Fibroblast of lung (primary cell): ENCODE measurements around the gene THOP1. TPM values are rescaled to one million over a fixed set of nuclear protein-coding genes. Genes with fewer than 3 reads are reported as not detected.

ENCODE experiments used
- DNase-seq, 2 donors: peaks; one replicate each; pipeline versions ENCODE4 v3.0.0 to v3.0.0-alpha.2; 2010; ENCODE audit warnings: low read depth in 2 of 2
- H2AFZ ChIP-seq: 2 replicates; pipeline ENCODE4 v1.5.1; 2012; ENCODE audit warnings: low read length, control low read depth, inconsistent platforms
- H3K27ac ChIP-seq: 2 replicates; pipeline ENCODE4 v1.5.1; 2011; ENCODE audit warnings: low read length, control low read depth; ENCODE audit not compliant: insufficient read depth
- H3K27me3 ChIP-seq: 2 replicates; pipeline ENCODE4 v1.5.1; 2011; ENCODE audit warnings: mild to moderate bottlenecking, low read length; ENCODE audit not compliant: control insufficient read depth, insufficient read depth
- H3K36me3 ChIP-seq: 2 replicates; pipeline ENCODE4 v1.5.1; 2011; ENCODE audit warnings: low read length; ENCODE audit not compliant: control insufficient read depth, insufficient read depth
- H3K4me1 ChIP-seq: 2 replicates; pipeline ENCODE4 v1.5.1; 2011; ENCODE audit warnings: low read length; ENCODE audit not compliant: control insufficient read depth, insufficient read depth; ENCODE audit errors: extremely low read depth
- H3K4me2 ChIP-seq: 2 replicates; pipeline ENCODE4 v1.5.1; 2011; ENCODE audit warnings: low read length, control low read depth; ENCODE audit not compliant: insufficient read depth; ENCODE audit errors: extremely low read depth
- H3K4me3 ChIP-seq, 4 experiments: fragments of 200-600 bp in 1 of 4; sonication (generic) in 1 of 4; replicated peaks in 1 of 4; 2 replicates each; pipeline ENCODE4 v1.5.1; 2011 to 2016; ENCODE audit warnings: low read length in 4 of 4, low read depth in 3 of 4, mild to moderate bottlenecking in 3 of 4, control low read depth in 2 of 4, inconsistent platforms in 1 of 4, mixed read lengths in 1 of 4; ENCODE audit not compliant: insufficient read depth in 1 of 4; ENCODE audit errors: control extremely low read depth in 1 of 4
- H3K79me2 ChIP-seq: 2 replicates; pipeline ENCODE4 v1.5.1; 2012; ENCODE audit warnings: mild to moderate bottlenecking, low read length, inconsistent platforms; ENCODE audit not compliant: control insufficient read depth, insufficient read depth
- H3K9ac ChIP-seq: 2 replicates; pipeline ENCODE4 v1.5.1; 2011; ENCODE audit warnings: mild to moderate bottlenecking, low read length, control low read depth; ENCODE audit not compliant: insufficient read depth
- H3K9me3 ChIP-seq: 2 replicates; pipeline ENCODE4 v1.5.1; 2012; ENCODE audit warnings: low read depth, low read length; ENCODE audit not compliant: control insufficient read depth, insufficient read depth
- H4K20me1 ChIP-seq: 2 replicates; pipeline ENCODE4 v1.5.1; 2011; ENCODE audit warnings: low read length; ENCODE audit not compliant: control insufficient read depth, insufficient read depth; ENCODE audit errors: extremely low read depth
- CTCF ChIP-seq, 2 donors: IDR thresholded peaks in 1 of 2; conservative IDR thresholded peaks in 1 of 2; 1 replicate in 1 of 2; 2 replicates in 1 of 2; pipeline ENCODE4 v1.5.1; 2011 to 2012; ENCODE audit warnings: low read length in 2 of 2, control low read depth in 1 of 2, inconsistent platforms in 1 of 2, low read depth in 1 of 2, mild to moderate bottlenecking in 1 of 2
- EZH2 ChIP-seq: IDR thresholded peaks from 2 replicates; pipeline ENCODE4 v1.5.1; 2012; ENCODE audit warnings: low read length, control low read depth, mild to moderate bottlenecking; ENCODE audit errors: missing control alignments
- polyA plus RNA-seq, 2 donors: library from polyadenylated mRNA; depleted of rRNA in 1 of 2; stranded (reverse) in 1 of 2; unstranded in 1 of 2; fragments of >200 nt; gene quantifications; 2 replicates each; pipeline ENCODE4 v1.2.1, GENCODE V29; 2011 to 2012; ENCODE audit warnings: missing spikeins in 1 of 2
- total RNA-seq: library from RNA; depleted of rRNA; stranded (reverse); fragments of >200 nt; gene quantifications from 2 replicates; pipeline ENCODE4 v1.2.1, GENCODE V29; 2014

THOP1 gene
- total and polyA plus RNA-seq, 2 donors (not counting 1 experiment from before 2014, with no cell fraction given): 23.6 to 49.5 TPM

GRCh38 chr19:2854849-2855248 is 69.5 kb downstream of the THOP1 start:
- peaks cover 12% of the 10 kb centered on the region for H3K9me3 ChIP-seq
- peaks cover 4% of the 10 kb centered on the region for H3K36me3 ChIP-seq
- TF ChIP-seq CTCF (conservative IDR thresholded peaks at IDR 0.05 in 1 of 2, IDR thresholded peaks at IDR 0.05 in 1 of 2; ENCODE audit: low read depth in 1 of 2, low read length in 2 of 2) (no peak), EZH2 (no peak)
- H3K4me2 ChIP-seq: no peak overlapping the region
- H3K27me3 ChIP-seq: no peaks in the 10 kb centered on the region
- no peak overlapping the region for H3K27ac ChIP-seq
- H3K79me2 ChIP-seq: no peaks in the 10 kb centered on the region
- no peaks in the 10 kb centered on the region for H4K20me1 ChIP-seq
- H3K4me1 ChIP-seq: no peaks in the 10 kb centered on the region
- H3K4me3 ChIP-seq: no peak overlapping the region
- DNase-seq: no peak
- H3K9ac ChIP-seq: no peak overlapping the region
- no peak overlapping the region for H2AFZ ChIP-seq

GRCh38 chr19:2856457-2857050 is 71.3 kb downstream of the THOP1 start:
- H3K79me2 ChIP-seq: no peaks in the 10 kb centered on the region
- peaks cover 12% of the 10 kb centered on the region for H3K9me3 ChIP-seq
- no peak overlapping the region for H3K9ac ChIP-seq
- peaks cover 4% of the 10 kb centered on the region for H3K36me3 ChIP-seq
- no peak overlapping the region for H3K4me2 ChIP-seq
- TF ChIP-seq CTCF (conservative IDR thresholded peaks at IDR 0.05 in 1 of 2, IDR thresholded peaks at IDR 0.05 in 1 of 2; ENCODE audit: low read depth in 1 of 2, low read length in 2 of 2) (no peak), EZH2 (no peak)
- no peak overlapping the region for H3K27ac ChIP-seq
- DNase-seq: no peak
- H4K20me1 ChIP-seq: no peaks in the 10 kb centered on the region
- no peaks in the 10 kb centered on the region for H3K4me1 ChIP-seq
- H3K27me3 ChIP-seq: no peaks in the 10 kb centered on the region
- no peak overlapping the region for H3K4me3 ChIP-seq
- no peak overlapping the region for H2AFZ ChIP-seq

GRCh38 chr19:2858864-2859263 is 73.6 kb downstream of the THOP1 start:
- no peak overlapping the region for H3K4me2 ChIP-seq
- no peak overlapping the region for H2AFZ ChIP-seq
- H3K36me3 ChIP-seq: no peaks in the 10 kb centered on the region
- H3K4me3 ChIP-seq: no peak overlapping the region
- H3K27me3 ChIP-seq: no peaks in the 10 kb centered on the region
- DNase-seq: no peak
- H3K27ac ChIP-seq: no peak overlapping the region
- TF ChIP-seq CTCF (conservative IDR thresholded peaks at IDR 0.05 in 1 of 2, IDR thresholded peaks at IDR 0.05 in 1 of 2; ENCODE audit: low read depth in 1 of 2, low read length in 2 of 2) (no peak), EZH2 (no peak)
- H4K20me1 ChIP-seq: no peaks in the 10 kb centered on the region
- no peaks in the 10 kb centered on the region for H3K4me1 ChIP-seq
- no peaks in the 10 kb centered on the region for H3K79me2 ChIP-seq
- peaks cover 3% of the 10 kb centered on the region for H3K9me3 ChIP-seq
- H3K9ac ChIP-seq: no peak overlapping the region
